Mucosa of descending colon (tissue), 3 donors: ENCODE measurements around the gene KLRG1. TPM values are rescaled to one million over a fixed set of nuclear protein-coding genes. Genes with fewer than 3 reads are reported as not detected.

Experiments
- ATAC-seq: fragments of 200-7000 bp; cut with Tn5 transposase; one replicate; pipeline ENCODE4 v1.9.1; 2020; ENCODE audit warnings: mild to moderate bottlenecking, moderate library complexity
- DNase-seq, 3 donors: peaks; one replicate each; pipeline ENCODE4 v3.0.0-alpha.2; 2020
- H3K36me3 ChIP-seq: fragments of 200-600 bp; one replicate; pipeline ENCODE4 v1.8.0; 2021; ENCODE audit warnings: low read depth, mild to moderate bottlenecking
- H3K4me1 ChIP-seq: fragments of 200-600 bp; one replicate; pipeline ENCODE4 v1.8.0; 2021; ENCODE audit warnings: low read depth, mild to moderate bottlenecking
- H3K4me3 ChIP-seq: fragments of 200-600 bp; one replicate; pipeline ENCODE4 v1.8.0; 2021; ENCODE audit warnings: mild to moderate bottlenecking
- H3K9me3 ChIP-seq: fragments of 200-600 bp; one replicate; pipeline ENCODE4 v1.8.0; 2021; ENCODE audit warnings: mild to moderate bottlenecking
- intact Hi-C, 2 donors: fragments of 100-400 bp; cut with DNase I in 1 of 2; cut with micrococcal nuclease in 1 of 2; formaldehyde crosslinking; loops; one replicate each; pipeline versions ENCODE4 v1.11.0 to v1.11.1; 2022; cut with DNase I, micrococcal nuclease
- total RNA-seq, 3 donors: library from RNA; stranded (reverse); fragmentation: NEBNext Ultra II Directional in 2 of 3; extraction: Animal tissue kit (Norgen Biotek cat#: 25700) in 2 of 3; gene quantifications; one replicate each; pipeline versions ENCODE4 v1.2.1 to v1.2.4, GENCODE V29; 2021 to 2023
- TF ChIP-seq, protein P1 (sequence below): fragments of 200-600 bp; IDR thresholded peaks from one replicate; pipeline ENCODE4 v1.8.0; 2022; ENCODE audit warnings: antibody characterized with exemption, mild to moderate bottlenecking
- donor health status: DM: no; HTN: no; CAD: no; lungs with moderate emphysema.
- donor health status: DM: no; HTN: no; CAD: no.
- donor health status: DM: no; HTN: yes; CAD: no.

KLRG1 gene
- total RNA-seq, 3 donors from 2014 or later, result 1.1 to 4.1 (median 3.0) TPM

DNA sequence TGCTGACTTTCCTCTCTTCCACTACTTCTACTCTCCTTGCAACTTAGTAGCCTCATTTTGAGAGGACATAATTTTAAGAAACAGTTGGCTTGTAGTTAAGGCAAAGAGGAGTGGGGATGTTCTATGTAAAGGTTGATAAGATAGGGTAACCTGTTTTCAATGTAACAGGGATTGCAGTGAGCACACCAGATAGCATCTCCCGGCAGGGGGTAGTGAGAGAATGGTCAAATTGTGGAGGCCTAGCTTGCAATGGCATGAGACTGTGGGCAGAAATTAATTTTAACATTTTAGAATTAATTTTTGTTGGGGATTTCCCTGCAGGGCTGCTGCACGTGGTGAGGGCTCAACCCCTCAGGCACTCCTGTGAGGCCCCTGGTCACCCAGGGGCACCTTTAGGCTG is 41.4 kb downstream of the KLRG1 start:
- no peaks in the 10 kb centered on the region for H3K9me3 ChIP-seq
- TF ChIP-seq, protein P1, sequence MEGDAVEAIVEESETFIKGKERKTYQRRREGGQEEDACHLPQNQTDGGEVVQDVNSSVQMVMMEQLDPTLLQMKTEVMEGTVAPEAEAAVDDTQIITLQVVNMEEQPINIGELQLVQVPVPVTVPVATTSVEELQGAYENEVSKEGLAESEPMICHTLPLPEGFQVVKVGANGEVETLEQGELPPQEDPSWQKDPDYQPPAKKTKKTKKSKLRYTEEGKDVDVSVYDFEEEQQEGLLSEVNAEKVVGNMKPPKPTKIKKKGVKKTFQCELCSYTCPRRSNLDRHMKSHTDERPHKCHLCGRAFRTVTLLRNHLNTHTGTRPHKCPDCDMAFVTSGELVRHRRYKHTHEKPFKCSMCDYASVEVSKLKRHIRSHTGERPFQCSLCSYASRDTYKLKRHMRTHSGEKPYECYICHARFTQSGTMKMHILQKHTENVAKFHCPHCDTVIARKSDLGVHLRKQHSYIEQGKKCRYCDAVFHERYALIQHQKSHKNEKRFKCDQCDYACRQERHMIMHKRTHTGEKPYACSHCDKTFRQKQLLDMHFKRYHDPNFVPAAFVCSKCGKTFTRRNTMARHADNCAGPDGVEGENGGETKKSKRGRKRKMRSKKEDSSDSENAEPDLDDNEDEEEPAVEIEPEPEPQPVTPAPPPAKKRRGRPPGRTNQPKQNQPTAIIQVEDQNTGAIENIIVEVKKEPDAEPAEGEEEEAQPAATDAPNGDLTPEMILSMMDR, result no peak
- DNase-seq, result no peak
- no peak for ATAC-seq
- intact Hi-C loops, result no loop called here
- H3K36me3 ChIP-seq, result no peaks in the 10 kb centered on the region
- no peak overlapping the region for H3K4me3 ChIP-seq
- H3K4me1 ChIP-seq, result no peaks in the 10 kb centered on the region

DNA sequence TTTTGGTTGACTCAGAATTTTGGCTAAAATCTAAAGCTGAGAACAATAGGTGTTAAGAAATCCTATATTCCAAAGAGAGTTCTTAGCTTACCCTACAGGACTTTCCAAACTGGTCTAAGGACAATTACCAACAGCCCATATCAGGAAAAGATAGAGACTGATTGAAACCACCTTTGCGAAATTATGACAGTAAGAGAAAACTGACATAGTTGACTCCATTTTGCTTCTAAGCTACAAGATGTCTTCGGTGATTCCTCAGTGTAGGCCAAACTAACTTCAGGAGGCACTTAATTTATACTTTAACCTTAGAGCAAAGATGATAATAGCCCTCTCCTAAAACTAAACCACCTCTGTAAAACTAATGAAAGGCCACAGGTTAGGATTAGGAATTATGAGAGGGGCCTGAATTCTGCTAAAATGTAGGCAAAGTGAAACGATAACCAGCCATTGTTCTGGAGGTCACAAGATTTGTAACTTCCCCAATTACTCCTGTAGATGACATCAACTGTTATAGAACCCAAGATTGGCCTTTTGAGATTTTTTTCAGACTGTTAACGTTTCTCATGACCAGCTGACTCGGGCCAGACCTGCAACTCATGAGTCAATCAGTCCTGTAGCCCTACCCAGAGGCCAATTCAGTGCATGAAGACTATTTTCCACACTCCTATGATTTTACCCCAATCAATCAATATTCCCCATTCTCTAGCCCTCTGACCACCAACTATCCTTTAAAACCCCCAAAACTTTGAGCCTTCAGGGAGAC is 43.0 kb downstream of the KLRG1 start:
- DNase-seq, result no peak
- Histone ChIP-seq H3K9me3 (no peaks in the 10 kb centered on the region), H3K4me3 (no peak overlapping the region), H3K4me1 (no peaks in the 10 kb centered on the region), H3K36me3 (no peaks in the 10 kb centered on the region)
- intact Hi-C loops, result no loop called here
- ATAC-seq, result no peak
- TF ChIP-seq, protein P1, result no peak

DNA sequence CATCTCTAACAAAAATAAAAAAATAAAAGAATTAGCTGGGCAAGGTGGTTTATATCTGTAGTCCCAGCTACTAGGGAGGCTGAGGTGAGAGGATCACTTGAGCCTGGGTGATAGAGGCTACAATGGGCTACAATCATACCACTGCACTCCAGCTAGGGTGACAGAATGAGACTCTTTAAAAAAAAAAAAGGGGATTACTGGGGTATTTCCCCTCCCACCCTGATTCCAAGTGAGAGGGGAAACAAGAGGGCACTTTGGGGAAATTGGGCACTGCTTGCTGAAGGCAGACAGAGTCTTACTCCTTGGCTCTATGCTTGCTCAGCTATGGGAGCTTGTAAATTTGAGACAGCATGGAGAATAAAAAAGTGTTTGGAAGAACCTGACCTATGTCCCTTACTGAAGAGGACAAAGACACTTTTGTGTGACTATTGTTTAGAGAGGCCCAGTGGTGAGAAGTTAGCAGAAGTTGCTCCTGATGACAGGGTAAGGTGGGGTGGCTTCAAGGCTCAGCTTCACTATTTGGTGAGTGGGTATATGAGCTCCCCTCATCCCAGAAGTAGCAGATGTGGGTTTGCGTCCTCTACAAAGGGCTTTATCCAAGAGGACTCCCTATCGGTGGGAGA is 44.0 kb downstream of the KLRG1 start:
- intact Hi-C loops, result no loop called here
- ATAC-seq (no peak), DNase-seq (no peak)
- Histone ChIP-seq H3K4me3 (no peak overlapping the region), H3K4me1 (no peaks in the 10 kb centered on the region), H3K9me3 (no peaks in the 10 kb centered on the region), H3K36me3 (no peaks in the 10 kb centered on the region)
- TF ChIP-seq, protein P1, result no peak

DNA sequence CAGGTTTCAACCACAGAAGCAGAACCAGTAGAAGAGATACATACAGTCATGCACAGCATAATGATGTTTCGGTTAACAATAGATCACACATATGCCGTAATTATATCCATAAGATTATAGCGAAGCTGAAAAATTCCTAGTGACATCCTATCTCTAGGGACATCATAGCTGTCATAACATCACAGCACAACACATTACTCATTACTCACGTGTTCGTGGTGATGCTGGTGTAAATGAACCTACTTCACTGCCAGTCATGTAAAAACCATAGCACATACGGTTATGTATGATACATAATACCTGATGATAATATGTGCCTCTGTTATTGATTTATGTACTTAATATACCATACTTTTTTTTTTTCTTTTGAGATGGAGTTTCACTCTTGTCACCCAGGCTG is 44.7 kb downstream of the KLRG1 start:
- DNase-seq (no peak), ATAC-seq (no peak)
- TF ChIP-seq, protein P1, result no peak
- Histone ChIP-seq H3K36me3 (no peaks in the 10 kb centered on the region), H3K4me1 (no peaks in the 10 kb centered on the region), H3K9me3 (no peaks in the 10 kb centered on the region), H3K4me3 (no peak overlapping the region)
- intact Hi-C loops, result no loop called here

DNA sequence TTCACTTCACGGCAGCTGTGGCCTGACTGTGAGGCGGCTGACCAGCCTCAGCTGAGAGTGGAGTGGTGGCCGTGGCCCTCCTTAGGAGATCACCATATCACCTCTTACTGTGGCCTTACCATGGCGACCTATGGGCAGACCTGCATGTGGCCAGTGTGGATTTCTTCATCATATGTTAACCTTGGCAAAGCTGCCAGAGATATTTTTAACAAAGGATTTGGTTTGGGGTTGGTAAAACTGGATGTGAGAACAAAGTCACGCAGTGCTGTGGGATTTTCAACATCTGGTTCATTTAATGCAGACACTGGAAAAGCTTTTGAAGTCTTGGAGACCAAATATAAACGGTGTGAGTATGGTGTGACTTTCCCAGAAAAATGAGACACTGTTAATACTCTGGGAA is 46.9 kb downstream of the KLRG1 start:
- Histone ChIP-seq H3K9me3 (no peaks in the 10 kb centered on the region), H3K4me1 (no peaks in the 10 kb centered on the region), H3K4me3 (no peak overlapping the region), H3K36me3 (no peaks in the 10 kb centered on the region)
- ATAC-seq (no peak), DNase-seq (no peak)
- intact Hi-C loops, result no loop called here
- TF ChIP-seq, protein P1, result no peak
